OCI-LY3 (cell line): ENCODE results near the gene PROK1.

ENCODE experiments used
- CTCF ChIP-seq: fragments of 200-600, 300-600 bp; sonication (generic); IDR thresholded peaks from 2 replicates; pipeline ENCODE4 v1.5.1; 2014; ENCODE audit warnings: antibody characterized with exemption, low read length, low read depth
- EZH2phosphoT487 ChIP-seq: fragments of 200-600 bp; shearing (Covaris generic); IDR thresholded peaks from 2 replicates; pipeline ENCODE4 v1.6.1; 2018; ENCODE audit warnings: antibody characterized with exemption, mixed run types, low read depth

- peak; percentile 86 for TF ChIP-seq CTCF
- no peak for TF ChIP-seq EZH2phosphoT487
Observed at GRCh38 chr1:110460253-110461220, 9.6 kb downstream of the PROK1 start.
